ENCODE results near the gene GRHL1. TPM values are rescaled to one million over a fixed set of nuclear protein-coding genes. Genes with fewer than 3 reads are reported as not detected.
A peak's percentile ranks its signal among the peaks of the same experiment; 100 is the strongest.

Gene GRHL1
- total RNA-seq, 2 donors from 2014 or later, result 0.41 to 9.5 TPM

GRCh38 chr2:10043256-10043905, 91.9 kb downstream of the GRHL1 start, which contains the start of gene KLF11:
Gene KLF11, plus strand, starts transcription at chr2:10043550. Its CDS starts 167 bp downstream, at chr2:10043717.
- H3K4me3 ChIP-seq, result peak within 1 kb of the TSS; percentile 92
- ATAC-seq (ENCODE audit: insufficient number of reproducible peaks, low FRiP score, low read depth) (peak; percentile 64), DNase-seq (ENCODE audit: low spot score) (peak; percentile 76)
- H3K9me3 ChIP-seq, result no peaks in the 10 kb centered on the region
- H3K27ac ChIP-seq, result peak within 1 kb of the TSS; percentile 88 to 95
- H3K36me3 ChIP-seq, result peaks cover 8% of the 10 kb centered on the region
- no peak for TF ChIP-seq CTCF (IDR thresholded peaks at IDR 0.05)
- H3K27me3 ChIP-seq (replicated peaks; ENCODE audit: insufficient read depth), result no peaks in the 10 kb centered on the region
- H3K4me1 ChIP-seq (ENCODE audit: control insufficient read depth in 1 of 2, low read depth in 2 of 2), result peaks cover 18 to 56% of the 10 kb centered on the region in 2 donors

GRCh38 chr2:10043906-10044601, 92.6 kb downstream of the GRHL1 start:
- Histone ChIP-seq H3K4me3 (peak overlapping the region; percentile 92), H3K27me3 (replicated peaks; ENCODE audit: insufficient read depth) (no peaks in the 10 kb centered on the region), H3K9me3 (no peaks in the 10 kb centered on the region), H3K27ac (peak overlapping the region; percentile 88 to 95), H3K4me1 (ENCODE audit: control insufficient read depth in 1 of 2, low read depth in 2 of 2) (peaks cover 18 to 61% of the 10 kb centered on the region in 2 donors), H3K36me3 (peaks cover 11% of the 10 kb centered on the region)
- DNase-seq (ENCODE audit: low spot score) (peak; percentile 93), ATAC-seq (ENCODE audit: insufficient number of reproducible peaks, low FRiP score, low read depth) (peak; percentile 77)
- no peak for TF ChIP-seq CTCF (IDR thresholded peaks at IDR 0.05)

- no peak for TF ChIP-seq CTCF (IDR thresholded peaks at IDR 0.05)
- Histone ChIP-seq H3K27me3 (replicated peaks; ENCODE audit: insufficient read depth) (no peaks in the 10 kb centered on the region), H3K36me3 (peaks cover 15% of the 10 kb centered on the region), H3K27ac (peak overlapping the region; percentile 83 to 90), H3K4me1 (ENCODE audit: control insufficient read depth in 1 of 2, low read depth in 2 of 2) (peaks cover 11 to 46% of the 10 kb centered on the region in 2 donors), H3K9me3 (no peaks in the 10 kb centered on the region), H3K4me3 (no peak overlapping the region)
- no peak for DNase-seq (ENCODE audit: low spot score)
- ATAC-seq (ENCODE audit: insufficient number of reproducible peaks, low FRiP score, low read depth), result no peak
Observed at GRCh38 chr2:10045561-10046355, 94.3 kb downstream of the GRHL1 start.

GRCh38 chr2:10046931-10047330, 95.4 kb downstream of the GRHL1 start:
- H3K27ac ChIP-seq, result no peak overlapping the region

More at GRCh38 chr2:10046931-10047330, 95.4 kb downstream of the GRHL1 start:
- ATAC-seq (ENCODE audit: insufficient number of reproducible peaks, low FRiP score, low read depth), result no peak
- H3K9me3 ChIP-seq, result no peaks in the 10 kb centered on the region
- H3K4me1 ChIP-seq (ENCODE audit: control insufficient read depth in 1 of 2, low read depth in 2 of 2), result peaks cover 9 to 35% of the 10 kb centered on the region in 2 donors
- TF ChIP-seq CTCF (IDR thresholded peaks at IDR 0.05), result no peak
- H3K27me3 ChIP-seq (replicated peaks; ENCODE audit: insufficient read depth), result no peaks in the 10 kb centered on the region
- peaks cover 17% of the 10 kb centered on the region for H3K36me3 ChIP-seq
- H3K4me3 ChIP-seq, result no peak overlapping the region
- DNase-seq (ENCODE audit: low spot score), result no peak

Data from thoracic aorta (tissue), 2 donors.